H1 (cell line): Measurements from ENCODE around the gene COL25A1. TPM values are rescaled to one million over a fixed set of nuclear protein-coding genes. Genes with fewer than 3 reads are reported as not detected.

Source experiments
- ASH2L ChIP-seq: fragments of 200-600, 300-600 bp; sonication (generic); IDR thresholded peaks from one replicate; pipeline ENCODE4 v1.7.1; 2017; ENCODE audit warnings: low read length
- CHD7 ChIP-seq: fragments of 300-600 bp; sonication (generic); IDR thresholded peaks from 2 replicates; pipeline ENCODE4 v1.7.1; 2012; ENCODE audit warnings: low read length, moderate library complexity, mild to moderate bottlenecking, inconsistent platforms; ENCODE audit not compliant: insufficient replicate concordance
- HDAC2 ChIP-seq, 2 experiments: fragments of 300-600 bp in 1 of 2; sonication (generic) in 1 of 2; IDR thresholded peaks; 2 replicates each; pipeline ENCODE4 v1.6.1; 2011 to 2012; ENCODE audit warnings: low read depth in 2 of 2, low read length in 2 of 2, mild to moderate bottlenecking in 2 of 2, moderate library complexity in 2 of 2, borderline replicate concordance in 1 of 2, inconsistent platforms in 1 of 2
- JUND ChIP-seq: IDR thresholded peaks from 2 replicates; pipeline ENCODE4 v1.6.1; 2011; ENCODE audit warnings: mild to moderate bottlenecking, improper control_type of control experiment, low read length
- KDM4A ChIP-seq: IDR thresholded peaks from one replicate; pipeline ENCODE4 v1.7.1; 2012; ENCODE audit warnings: low read depth, mild to moderate bottlenecking, moderate library complexity, low read length, inconsistent platforms; ENCODE audit not compliant: severe bottlenecking
- MAX ChIP-seq: IDR thresholded peaks from 2 replicates; pipeline ENCODE4 v1.6.1; 2012; ENCODE audit warnings: inconsistent platforms
- POLR2A ChIP-seq, 2 experiments: IDR thresholded peaks; 1 replicate in 1 of 2; 2 replicates in 1 of 2; pipeline ENCODE4 v1.6.1; 2011; ENCODE audit warnings: low read depth in 2 of 2, low read length in 2 of 2, mild to moderate bottlenecking in 2 of 2; ENCODE audit errors: control extremely low read depth in 1 of 2
- RFX5 ChIP-seq: IDR thresholded peaks from 2 replicates; pipeline ENCODE4 v1.6.1; 2011; ENCODE audit warnings: low read depth, low read length, improper control_type of control experiment, borderline replicate concordance
- SIX5 ChIP-seq: IDR thresholded peaks from 2 replicates; pipeline ENCODE4 v1.6.1; 2011; ENCODE audit warnings: mild to moderate bottlenecking, low read depth, low read length
- SP1 ChIP-seq: IDR thresholded peaks from 2 replicates; pipeline ENCODE4 v1.6.1; 2011; ENCODE audit warnings: low read depth, low read length
- SP4 ChIP-seq: IDR thresholded peaks from 2 replicates; pipeline ENCODE4 v1.6.1; 2012; ENCODE audit warnings: low read length, inconsistent platforms
- TCF12 ChIP-seq: IDR thresholded peaks from 2 replicates; pipeline ENCODE4 v1.6.1; 2011; ENCODE audit warnings: low read depth, mild to moderate bottlenecking, low read length
- polyA plus RNA-seq, 7 experiments: library from polyadenylated mRNA; depleted of rRNA in 3 of 7; stranded (reverse) in 5 of 7; unstranded in 2 of 7; fragments of >200 nt in 5 of 7; fragments of 200-250 nt in 2 of 7; gene quantifications; 1 replicate in 5 of 7; 2 replicates in 1 of 7; 4 replicates in 1 of 7; pipeline versions ENCODE4 v1.2.1 to v1.2.3, GENCODE V29; 2011 to 2013; ENCODE audit warnings: missing spikeins in 2 of 7, mixed read lengths in 2 of 7
- total RNA-seq: library from RNA; stranded (reverse); fragmentation: NEBNext Ultra II Directional; extraction: Animal tissue kit (Norgen Biotek cat#: 25700); gene quantifications from 2 replicates; pipeline ENCODE4 v1.2.1, GENCODE V29; 2021

The COL25A1 gene
- total and polyA plus RNA-seq, 2 of the 8 experiments (the other 6 are each of a cell fraction or from before 2014, with no cell fraction given): 1.1 to 8.3 TPM

GRCh38 chr4:108947526-108947925 is 354.9 kb downstream of the COL25A1 start (continued):
- TF ChIP-seq CHD7 (no peak), TCF12 (no peak), KDM4A (no peak), SP4 (no peak), ASH2L (no peak), JUND (no peak), HDAC2 (IDR thresholded peaks at IDR 0.05; ENCODE audit: borderline replicate concordance in 1 of 2, low read depth in 2 of 2, low read length in 2 of 2) (no peak), RFX5 (no peak), SP1 (no peak), SIX5 (no peak), POLR2A (IDR thresholded peaks at IDR 0.05; ENCODE audit: control extremely low read depth in 1 of 2, low read depth in 2 of 2, low read length in 2 of 2) (no peak), MAX (no peak)
